HG02885 (cell line): Measurements from ENCODE around the gene TESK1.
A peak's percentile ranks its signal among the peaks of the same experiment; 100 is the strongest.
"Not testable (repeated sequence)": the region's sequence is repeated elsewhere in the genome, so short reads cannot be mapped to it uniquely, and the experiment has no call there.

ENCODE experiments used
- ATAC-seq: cut with Tn5 transposase; IDR thresholded peaks from one replicate; pipeline ENCODE4 v1.9.1; 2021; ENCODE audit warnings: mild to moderate bottlenecking; ENCODE audit not compliant: unreplicated experiment, poor library complexity

Gene TESK1

GRCh38 chr9:35577486-35577885, 27.6 kb upstream of the TESK1 start:
- no peak for ATAC-seq

- ATAC-seq, result no peak
Observed at GRCh38 chr9:35579130-35579529, 25.9 kb upstream of the TESK1 start.

- not testable (repeated sequence) for ATAC-seq
Observed at GRCh38 chr9:35579659-35580227, 25.3 kb upstream of the TESK1 start.

- not testable (repeated sequence) for ATAC-seq
Observed at GRCh38 chr9:35583521-35583920, 21.5 kb upstream of the TESK1 start.

- ATAC-seq, result not testable (repeated sequence)
Observed at GRCh38 chr9:35584681-35585080, 20.4 kb upstream of the TESK1 start.

- ATAC-seq, result not testable (repeated sequence)
Observed at GRCh38 chr9:35588506-35588905, 16.6 kb upstream of the TESK1 start.

GRCh38 chr9:35593581-35593980, 11.5 kb upstream of the TESK1 start:
- no peak for ATAC-seq

GRCh38 chr9:35594471-35594870, 10.6 kb upstream of the TESK1 start:
- no peak for ATAC-seq

- ATAC-seq, result not testable (repeated sequence)
Observed at GRCh38 chr9:35596907-35597306, 8.2 kb upstream of the TESK1 start.

- no peak for ATAC-seq
Observed at GRCh38 chr9:35598866-35599590, 6.0 kb upstream of the TESK1 start.

- no peak for ATAC-seq
Observed at GRCh38 chr9:35599763-35600604, 5.1 kb upstream of the TESK1 start.

- ATAC-seq, result no peak
Observed at GRCh38 chr9:35603506-35603985, 1.5 kb upstream of the TESK1 start.

GRCh38 chr9:35603986-35604577, 980 bp upstream of the TESK1 start:
- ATAC-seq, result peak; percentile 88

GRCh38 chr9:35605351-35606137, 482 bp downstream of the TESK1 start:
- peak; percentile 16 for ATAC-seq

GRCh38 chr9:35606138-35606504, 1.1 kb downstream of the TESK1 start:
- no peak for ATAC-seq

GRCh38 chr9:35606726-35607125, 1.7 kb downstream of the TESK1 start:
- ATAC-seq, result no peak

- no peak for ATAC-seq
Observed at GRCh38 chr9:35608221-35608620, 3.2 kb downstream of the TESK1 start.

- no peak for ATAC-seq
Observed at GRCh38 chr9:35609001-35609819, 4.1 kb downstream of the TESK1 start.

- no peak for ATAC-seq
Observed at GRCh38 chr9:35609820-35610163, 4.7 kb downstream of the TESK1 start.
